HG02763 (cell line): ENCODE measurements around the gene PRPF6.
"Not testable (repeated sequence)": the region's sequence is repeated elsewhere in the genome, so short reads cannot be mapped to it uniquely, and the experiment has no call there.

Experiments used
- ATAC-seq: cut with Tn5 transposase; IDR thresholded peaks from one replicate; pipeline ENCODE4 v1.9.1; 2021; ENCODE audit warnings: mild to moderate bottlenecking, moderate library complexity; ENCODE audit not compliant: unreplicated experiment

PRPF6 gene

DNA sequence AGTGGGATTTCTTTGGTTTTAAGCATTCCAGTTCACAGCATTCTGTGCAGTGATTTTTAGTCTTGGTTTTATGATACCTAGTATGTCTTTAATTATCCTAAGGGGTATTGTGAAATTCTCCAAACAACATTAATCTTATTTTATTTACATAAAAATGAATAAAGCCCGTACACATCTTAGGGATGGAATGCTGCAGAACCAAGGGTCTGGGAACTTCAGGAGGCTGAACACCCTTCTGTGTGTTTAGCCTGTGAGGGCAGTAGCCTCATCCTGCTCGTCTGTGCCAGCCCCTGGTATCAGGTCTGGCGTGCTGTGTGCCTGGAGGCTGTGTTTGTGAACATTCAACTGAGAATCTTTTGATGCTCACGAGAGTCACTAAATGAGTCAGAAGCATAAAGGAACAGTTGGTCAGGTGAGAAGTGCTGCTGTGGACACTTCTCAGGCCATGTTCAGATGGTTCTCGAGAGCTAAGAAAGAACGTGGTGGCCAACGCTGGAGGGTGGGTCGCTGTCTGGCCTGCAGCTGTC is 29.8 kb downstream of the PRPF6 start:
- ATAC-seq: no peak

DNA sequence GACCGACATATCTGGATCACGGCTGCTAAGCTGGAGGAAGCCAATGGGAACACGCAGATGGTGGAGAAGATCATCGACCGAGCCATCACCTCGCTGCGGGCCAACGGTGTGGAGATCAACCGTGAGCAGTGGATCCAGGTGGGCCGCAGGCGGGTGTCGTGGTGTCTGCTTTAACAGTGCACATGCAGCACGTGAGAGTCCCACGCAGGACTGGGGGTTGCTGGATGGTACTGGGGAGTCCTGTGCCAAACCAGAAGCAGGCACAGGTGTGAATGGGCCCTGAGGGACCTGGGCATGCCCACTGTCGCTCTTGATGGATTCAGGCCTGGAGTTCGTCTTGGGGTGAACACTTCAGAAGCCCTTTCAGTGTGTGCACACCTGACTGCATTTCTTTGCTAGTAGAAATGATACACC is 30.4 kb downstream of the PRPF6 start:
- ATAC-seq: no peak

GRCh38 chr20:64012385-64013154 is 31.6 kb downstream of the PRPF6 start:
- ATAC-seq: not testable (repeated sequence)

DNA sequence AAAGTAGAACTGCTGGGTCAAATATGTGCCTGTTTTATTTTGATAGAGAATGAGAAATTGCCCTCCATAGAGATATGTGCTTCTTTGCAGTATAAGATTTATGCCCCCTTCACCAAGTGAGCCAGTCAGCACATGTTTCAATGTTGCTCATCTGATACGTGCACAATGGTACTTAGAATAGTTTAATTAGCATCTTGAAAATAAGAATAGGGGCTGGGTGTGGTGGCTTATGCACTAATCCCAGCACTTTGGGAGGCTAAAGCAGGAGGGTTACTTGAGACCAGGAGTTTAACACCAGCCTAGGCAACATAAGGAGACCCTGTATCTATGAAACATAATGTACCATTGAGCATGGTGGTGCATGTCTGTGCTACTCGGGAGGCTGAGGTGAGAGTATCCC is 34.7 kb downstream of the PRPF6 start:
- no peak for ATAC-seq

DNA sequence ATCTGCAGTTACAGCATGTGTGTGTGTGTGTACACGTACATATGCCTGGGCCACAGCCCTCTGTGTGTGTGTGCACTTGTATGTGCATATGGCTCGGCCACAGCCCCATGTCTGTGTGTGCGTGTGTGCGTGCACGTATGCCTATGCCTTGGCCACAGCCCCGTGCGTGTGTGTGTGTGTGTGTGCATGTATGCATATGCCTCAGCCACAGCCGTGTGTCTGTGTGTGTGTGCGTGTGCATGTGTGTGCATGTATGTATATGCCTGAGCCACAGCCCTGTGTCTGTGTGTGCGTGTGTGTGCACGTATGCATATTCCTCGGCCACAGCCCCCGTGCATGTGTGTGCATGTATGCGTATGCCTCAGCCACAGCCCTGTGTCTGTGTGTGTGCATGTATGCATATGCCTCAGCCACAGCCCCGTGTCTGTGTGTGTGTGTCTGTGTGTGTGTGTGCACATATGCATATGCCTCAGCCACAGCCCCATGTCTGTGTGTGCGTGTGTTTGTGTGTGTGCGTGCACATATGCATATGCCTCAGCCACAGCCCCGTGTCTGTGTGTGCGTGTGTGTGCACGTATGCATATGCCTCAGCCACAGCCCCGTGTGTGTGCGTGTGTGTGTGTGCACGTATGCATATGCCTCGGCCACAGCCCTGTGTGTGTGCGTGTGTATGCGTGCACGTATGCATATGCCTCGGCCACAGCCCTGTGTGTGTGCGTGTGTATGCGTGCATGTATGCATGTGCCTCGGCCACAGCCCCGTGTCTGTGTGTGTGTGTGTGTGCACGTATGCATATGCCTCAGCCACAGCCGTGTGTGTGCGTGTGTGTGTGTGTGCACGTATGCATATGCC is 40.4 kb downstream of the PRPF6 start:
- ATAC-seq: no peak

GRCh38 chr20:64022671-64023360 is 41.9 kb downstream of the PRPF6 start:
- no peak for ATAC-seq

GRCh38 chr20:64023361-64024140 is 42.6 kb downstream of the PRPF6 start:
- ATAC-seq: no peak

- no peak for ATAC-seq
Observed at GRCh38 chr20:64024141-64024990, 43.4 kb downstream of the PRPF6 start.

GRCh38 chr20:64025101-64025825 is 44.3 kb downstream of the PRPF6 start:
- ATAC-seq: no peak

DNA sequence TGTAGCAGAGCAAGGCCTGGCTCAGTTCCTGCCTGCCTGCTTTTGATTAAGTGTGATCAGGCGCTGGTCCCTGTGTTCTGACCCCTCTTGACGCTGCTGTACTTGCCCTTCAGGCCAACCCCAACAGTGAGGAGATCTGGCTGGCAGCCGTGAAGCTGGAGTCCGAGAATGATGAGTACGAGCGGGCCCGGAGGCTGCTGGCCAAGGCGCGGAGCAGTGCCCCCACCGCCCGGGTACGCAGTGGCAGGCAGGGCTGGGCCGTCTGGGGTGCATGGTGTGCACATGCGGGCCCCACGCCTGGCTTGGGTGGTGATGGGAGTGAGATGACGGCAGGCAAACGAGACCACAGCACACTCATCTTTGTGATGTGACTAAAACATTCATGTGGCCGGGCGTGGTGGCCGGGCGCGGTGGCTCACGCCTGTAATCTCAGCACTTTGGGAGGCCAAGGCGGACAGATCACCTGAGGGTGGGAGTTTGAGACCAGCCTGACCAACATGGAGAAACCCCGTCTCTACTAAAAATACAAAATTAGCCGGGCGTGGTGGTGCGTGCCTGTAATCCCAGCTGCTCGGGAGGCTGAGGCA is 45.0 kb downstream of the PRPF6 start:
- no peak for ATAC-seq

DNA sequence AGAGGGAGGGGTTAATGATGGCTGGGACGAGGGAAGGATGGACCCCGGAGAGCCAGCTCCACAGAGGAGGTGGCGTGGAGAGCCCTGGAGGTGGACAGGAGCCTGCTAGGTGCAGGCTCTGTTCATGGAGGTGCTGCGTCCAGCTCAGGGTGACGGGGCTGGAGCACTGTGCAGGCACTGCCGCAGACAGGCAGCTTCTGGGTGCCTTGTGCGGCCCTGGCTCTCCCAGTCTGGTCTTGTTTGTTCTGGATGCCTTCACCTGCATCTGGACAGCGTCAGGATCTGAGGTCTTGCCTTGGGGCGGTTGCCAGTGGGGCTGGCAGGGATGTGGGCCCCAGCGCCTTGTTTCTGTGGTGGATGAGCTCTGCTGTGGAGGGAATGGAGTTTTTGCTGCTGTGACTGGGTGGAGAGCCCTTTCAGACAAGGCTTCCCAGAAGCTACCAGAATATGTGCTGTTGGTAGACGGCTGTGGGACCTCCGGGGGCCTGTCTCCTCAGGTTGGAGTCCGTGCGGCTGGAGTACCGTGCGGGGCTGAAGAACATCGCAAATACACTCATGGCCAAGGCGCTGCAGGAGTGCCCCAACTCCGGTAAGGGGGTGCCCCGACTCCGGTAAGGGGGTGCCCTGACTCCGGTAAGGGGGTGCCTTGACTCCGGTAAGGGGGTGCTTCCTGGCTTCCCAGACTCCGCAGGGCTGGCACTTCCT is 47.2 kb downstream of the PRPF6 start:
- ATAC-seq: no peak

DNA sequence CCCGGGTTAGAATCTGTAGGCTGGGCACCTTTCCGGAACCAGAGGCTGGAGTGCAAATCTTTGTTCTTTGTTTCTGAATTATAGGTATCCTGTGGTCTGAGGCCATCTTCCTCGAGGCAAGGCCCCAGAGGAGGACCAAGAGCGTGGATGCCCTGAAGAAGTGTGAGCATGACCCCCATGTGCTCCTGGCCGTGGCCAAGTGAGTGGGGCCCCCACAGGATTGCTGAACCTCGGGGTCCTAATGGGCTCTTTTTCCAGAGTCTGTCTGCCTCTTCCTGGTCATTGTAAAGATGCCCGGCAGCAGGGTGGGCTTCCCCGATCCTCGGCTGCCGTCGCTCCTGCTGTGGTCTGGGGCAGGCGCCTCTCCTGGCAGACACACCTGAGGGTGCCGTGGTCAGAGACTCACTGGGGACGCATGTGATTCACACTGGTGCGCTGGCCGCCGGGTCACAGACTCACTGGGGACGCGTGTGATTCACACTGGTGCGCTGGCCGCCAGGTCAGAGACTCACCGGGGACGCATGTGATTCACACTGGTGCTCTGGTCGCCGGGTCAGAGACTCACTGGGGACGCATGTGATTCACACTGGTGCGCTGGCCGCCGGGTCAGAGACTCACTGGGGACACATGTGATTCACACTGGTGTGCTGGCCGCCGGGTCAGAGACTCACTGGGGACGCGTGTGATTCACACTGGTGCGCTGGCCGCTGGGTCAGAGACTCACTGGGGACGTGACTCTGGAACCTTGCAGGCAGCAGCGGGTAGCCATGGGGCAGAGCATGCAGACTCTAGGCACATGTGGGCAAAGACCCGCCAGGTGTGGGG is 48.6 kb downstream of the PRPF6 start:
- ATAC-seq: no peak

GRCh38 chr20:64030371-64031134 is 49.6 kb downstream of the PRPF6 start:
- ATAC-seq: no peak

GRCh38 chr20:64031822-64032314 is 50.9 kb downstream of the PRPF6 start:
- no peak for ATAC-seq

DNA sequence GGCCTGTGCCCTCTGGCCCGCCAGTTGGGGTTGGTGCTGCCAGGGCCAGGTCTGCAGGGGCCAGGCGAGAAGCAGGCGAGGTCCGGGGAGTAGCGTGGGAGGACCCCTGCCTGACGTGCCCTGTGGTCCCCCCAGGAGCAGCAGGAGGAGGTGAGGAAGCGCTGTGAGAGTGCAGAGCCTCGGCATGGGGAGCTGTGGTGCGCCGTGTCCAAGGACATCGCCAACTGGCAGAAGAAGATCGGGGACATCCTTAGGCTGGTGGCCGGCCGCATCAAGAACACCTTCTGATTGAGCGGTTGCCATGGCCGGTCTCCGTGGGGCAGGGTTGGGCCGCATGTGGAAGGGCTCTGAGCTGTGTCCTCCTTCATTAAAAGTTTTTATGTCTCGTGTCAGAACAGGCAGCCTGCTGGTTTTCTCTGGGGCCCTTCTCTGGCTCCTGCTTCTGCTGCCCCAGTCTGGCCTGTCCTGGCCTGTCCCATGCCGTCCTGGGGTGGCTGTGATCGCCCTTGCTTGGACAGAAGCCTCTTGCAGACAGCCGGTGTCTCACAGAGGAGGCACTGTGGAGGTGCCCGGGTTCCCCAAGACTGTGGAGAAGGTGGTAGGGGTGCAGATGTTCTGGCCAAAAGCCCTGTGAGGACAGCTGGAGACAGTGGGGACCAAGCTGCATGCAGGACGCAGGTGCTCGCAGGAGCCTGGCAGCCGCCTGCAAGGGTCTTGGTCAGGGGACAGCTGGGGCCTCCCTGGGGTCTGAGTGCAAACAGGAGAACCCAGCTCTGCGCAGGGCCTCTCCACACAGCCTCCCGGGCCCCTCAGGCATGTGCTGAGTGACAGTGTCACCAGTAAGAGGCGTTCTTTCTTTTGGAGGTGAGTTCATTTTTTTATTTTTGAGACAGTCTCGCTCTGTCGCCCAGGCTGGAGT is 52.0 kb downstream of the PRPF6 start:
- ATAC-seq: no peak
